ENCODE measurements around the gene WTIP.

- TF ChIP-seq PATZ1 (CRISPR knock-in tag; IDR thresholded peaks at IDR 0.05; ENCODE audit: borderline replicate concordance) (no peak), TOX (CRISPR knock-in tag; IDR thresholded peaks at IDR 0.05; ENCODE audit: borderline replicate concordance) (no peak), ZNF70 (CRISPR knock-in tag; IDR thresholded peaks at IDR 0.05) (no peak)
These were observed 74.9 kb downstream of the WTIP start for GRCh38 chr19:34556488-34556887.

Data from SK-N-SH treated with all-trans-retinoic acid at 6 μM for 48 hours (cell line).